Hepatocyte (in vitro differentiated cells): Measurements from ENCODE around the gene MUC20. TPM values are rescaled to one million over a fixed set of nuclear protein-coding genes. Genes with fewer than 3 reads are reported as not detected.
"Not testable (repeated sequence)": the region's sequence is repeated elsewhere in the genome, so short reads cannot be mapped to it uniquely, and the experiment has no call there.

Experiments
- DNase-seq: peaks from one replicate; pipeline ENCODE4 v3.0.0-alpha.2; 2016; ENCODE audit warnings: low spot score
- H2AFZ ChIP-seq: fragments of 200-600 bp; sonication (generic); 2 replicates; pipeline ENCODE4 v1.6.0; 2016; ENCODE audit warnings: antibody characterized with exemption, mild to moderate bottlenecking
- H3K27ac ChIP-seq: fragments of 200-600 bp; sonication (generic); 2 replicates; pipeline ENCODE4 v1.5.1; 2016; ENCODE audit warnings: mild to moderate bottlenecking
- H3K27me3 ChIP-seq: fragments of 200-600 bp; sonication (generic); 2 replicates; pipeline ENCODE4 v1.6.1; 2016
- H3K36me3 ChIP-seq: fragments of 200-600 bp; sonication (generic); replicated peaks from 2 replicates; pipeline ENCODE4 v1.5.1; 2016; ENCODE audit warnings: low read depth; ENCODE audit not compliant: insufficient read depth
- H3K4me1 ChIP-seq: fragments of 200-600 bp; sonication (generic); 2 replicates; pipeline ENCODE4 v1.5.1; 2016; ENCODE audit warnings: mild to moderate bottlenecking, moderate library complexity; ENCODE audit not compliant: insufficient read depth
- H3K4me2 ChIP-seq: fragments of 200-600 bp; sonication (generic); 2 replicates; pipeline ENCODE4 v1.6.0; 2016
- H3K4me3 ChIP-seq: fragments of 200-600 bp; sonication (generic); 2 replicates; pipeline ENCODE4 v1.5.1; 2016; ENCODE audit warnings: mild to moderate bottlenecking
- H3K79me2 ChIP-seq: fragments of 200-600 bp; sonication (generic); 2 replicates; pipeline ENCODE4 v1.6.0; 2017; ENCODE audit warnings: mild to moderate bottlenecking
- H3K9me2 ChIP-seq: fragments of 200-600 bp; sonication (generic); replicated peaks from 2 replicates; pipeline ENCODE4 v1.6.0; 2017; ENCODE audit warnings: mild to moderate bottlenecking; ENCODE audit not compliant: insufficient read depth
- H3K9me3 ChIP-seq: fragments of 200-600 bp; sonication (generic); 2 replicates; pipeline ENCODE4 v1.5.1; 2016; ENCODE audit warnings: low read depth, mild to moderate bottlenecking
- H4K20me1 ChIP-seq: fragments of 200-600 bp; sonication (generic); 2 replicates; pipeline ENCODE4 v1.6.0; 2016; ENCODE audit warnings: mild to moderate bottlenecking; ENCODE audit not compliant: insufficient read depth, poor library complexity, severe bottlenecking
- CTCF ChIP-seq: fragments of 200-600 bp; sonication (generic); IDR thresholded peaks from 2 replicates; pipeline ENCODE4 v1.5.1; 2016; ENCODE audit warnings: antibody characterized with exemption, mild to moderate bottlenecking; ENCODE audit not compliant: poor library complexity
- EZH2 ChIP-seq: fragments of 200-600 bp; sonication (generic); IDR thresholded peaks from 2 replicates; pipeline ENCODE4 v1.6.1; 2016; ENCODE audit warnings: antibody characterized with exemption, mild to moderate bottlenecking, borderline replicate concordance
- EZH2phosphoT487 ChIP-seq: fragments of 200-600 bp; sonication (generic); IDR thresholded peaks from one replicate; pipeline ENCODE4 v1.6.1; 2018; ENCODE audit warnings: antibody characterized with exemption, mild to moderate bottlenecking, low read depth, moderate library complexity; ENCODE audit not compliant: unreplicated experiment, severe bottlenecking
- WGBS: methylation state at CpG from one replicate; pipeline ENCODE4 v1.1.6; 2016; ENCODE audit warnings: low lambda C conversion rate; ENCODE audit errors: missing lambda C conversion rate; 5-methylcytosine and 5-hydroxymethylcytosine counted together
- polyA plus RNA-seq: library from polyadenylated mRNA; unstranded; fragments of >200 nt; fragmentation: Nextera tagmentation; extraction: Ambion mirVana; gene quantifications from 2 replicates; pipeline ENCODE4 v1.2.1, GENCODE V29; 2016
- total RNA-seq: library from RNA; depleted of rRNA; stranded (reverse); fragments of >200 nt; gene quantifications from 2 replicates; pipeline ENCODE4 v1.2.3, GENCODE V29; 2014

Gene MUC20
- total and polyA plus RNA-seq, 2 experiments from 2014 or later: 4.5 to 8.2 TPM

GRCh38 chr3:195717852-195718476 lies 2.8 kb upstream of the MUC20 start:
- H3K27me3 ChIP-seq: no peaks in the 10 kb centered on the region
- WGBS: 68% methylated on average over 5 of the region's 5 CpGs
- no peak for DNase-seq
- H3K4me3 ChIP-seq: no peak overlapping the region
- H3K27ac ChIP-seq: no peak overlapping the region
- TF ChIP-seq EZH2phosphoT487 (no peak), EZH2 (no peak), CTCF (no peak)
- H3K4me2 ChIP-seq: no peak overlapping the region
- H4K20me1 ChIP-seq: no peaks in the 10 kb centered on the region
- peaks cover 15% of the 10 kb centered on the region for H3K4me1 ChIP-seq
- no peaks in the 10 kb centered on the region for H3K9me3 ChIP-seq
- H3K79me2 ChIP-seq: no peaks in the 10 kb centered on the region
- no peak overlapping the region for H2AFZ ChIP-seq
- no peaks in the 10 kb centered on the region for H3K9me2 ChIP-seq
- no peaks in the 10 kb centered on the region for H3K36me3 ChIP-seq

GRCh38 chr3:195718477-195718984 lies 2.2 kb upstream of the MUC20 start:
- H3K9me3 ChIP-seq: no peaks in the 10 kb centered on the region
- H3K4me3 ChIP-seq: no peak overlapping the region
- DNase-seq: no peak
- TF ChIP-seq EZH2phosphoT487: no peak
- TF ChIP-seq EZH2: no peak
- no peak for TF ChIP-seq CTCF
- H3K9me2 ChIP-seq: no peaks in the 10 kb centered on the region
- H2AFZ ChIP-seq: no peak overlapping the region
- H3K27ac ChIP-seq: no peak overlapping the region
- H3K4me1 ChIP-seq: peaks cover 15% of the 10 kb centered on the region
- no peaks in the 10 kb centered on the region for H3K79me2 ChIP-seq
- H3K4me2 ChIP-seq: no peak overlapping the region
- no peaks in the 10 kb centered on the region for H3K27me3 ChIP-seq
- 74% methylated on average over 7 of the region's 7 CpGs for WGBS
- no peaks in the 10 kb centered on the region for H3K36me3 ChIP-seq
- no peaks in the 10 kb centered on the region for H4K20me1 ChIP-seq

- DNase-seq, H3K27me3 ChIP-seq, H3K36me3 ChIP-seq, H3K27ac ChIP-seq, H3K79me2 ChIP-seq, H3K4me2 ChIP-seq, H4K20me1 ChIP-seq, H3K4me3 ChIP-seq, H3K9me3 ChIP-seq, H3K9me2 ChIP-seq, H2AFZ ChIP-seq: not testable (repeated sequence)
- WGBS: 78% methylated on average over 16 of the region's 16 CpGs
- peaks cover 15% of the 10 kb centered on the region for H3K4me1 ChIP-seq
Observed at GRCh38 chr3:195719514-195720254, 1.1 kb upstream of the MUC20 start.

GRCh38 chr3:195722139-195722995 lies 1.6 kb downstream of the MUC20 start:
- H3K4me3 ChIP-seq, H3K79me2 ChIP-seq, H3K9me2 ChIP-seq, H3K36me3 ChIP-seq, H3K4me2 ChIP-seq, H3K27me3 ChIP-seq, H2AFZ ChIP-seq, H3K9me3 ChIP-seq, H4K20me1 ChIP-seq, DNase-seq: not testable (repeated sequence)
- Histone ChIP-seq H3K27ac (peak overlapping the region; percentile 75), H3K4me1 (peaks cover 10% of the 10 kb centered on the region)
- WGBS: 81% methylated on average over 20 of the region's 21 CpGs

- WGBS: 73% methylated on average over 7 of the region's 9 CpGs
- H3K4me3 ChIP-seq, H3K27ac ChIP-seq, H3K27me3 ChIP-seq, H3K9me2 ChIP-seq, H3K4me2 ChIP-seq, DNase-seq, H4K20me1 ChIP-seq, H3K9me3 ChIP-seq, H2AFZ ChIP-seq, H3K36me3 ChIP-seq, H3K79me2 ChIP-seq: not testable (repeated sequence)
- peaks cover 16% of the 10 kb centered on the region for H3K4me1 ChIP-seq
Observed at GRCh38 chr3:195722996-195723345, 2.2 kb downstream of the MUC20 start.

GRCh38 chr3:195724363-195724762 lies 3.6 kb downstream of the MUC20 start:
- not testable (repeated sequence) for H3K36me3 ChIP-seq, DNase-seq, H2AFZ ChIP-seq, H3K4me2 ChIP-seq, H3K27me3 ChIP-seq, H3K9me2 ChIP-seq, H3K79me2 ChIP-seq, H4K20me1 ChIP-seq, H3K4me3 ChIP-seq, H3K9me3 ChIP-seq, H3K27ac ChIP-seq
- H3K4me1 ChIP-seq: peaks cover 22% of the 10 kb centered on the region
- WGBS: no CpG with 5 or more reads among the region's 13 CpGs
